GM12873 (cell line): ENCODE data around the gene ZAR1.

Source experiments
- CTCF ChIP-seq: IDR thresholded peaks from 2 replicates; pipeline ENCODE4 v1.5.1; 2012; ENCODE audit warnings: low read depth, mild to moderate bottlenecking, moderate library complexity, low read length, control low read depth; ENCODE audit not compliant: insufficient read depth; ENCODE audit errors: missing control alignments

Gene ZAR1

DNA sequence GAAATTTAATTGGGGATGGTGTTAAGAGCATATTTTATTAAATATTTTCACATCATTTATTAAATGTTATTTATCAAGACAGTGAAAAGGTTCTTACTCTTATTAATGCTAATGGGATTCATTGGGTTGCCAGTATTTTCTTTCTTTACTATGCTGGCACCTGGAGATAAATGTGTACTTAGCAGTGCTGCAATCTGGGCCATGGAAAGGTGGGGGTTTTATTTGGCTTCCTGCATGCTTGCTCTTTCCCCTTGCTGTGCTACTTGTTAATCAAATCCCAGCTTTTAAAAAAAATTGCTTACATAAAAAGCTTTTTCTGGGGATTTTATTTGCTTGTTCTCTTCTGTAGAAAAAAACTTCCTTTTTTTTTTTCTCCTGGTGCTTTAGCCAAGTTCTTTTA, 48.3 kb downstream of the ZAR1 start:
- TF ChIP-seq CTCF: no peak

GRCh38 chr4:48539597-48539996, 49.5 kb downstream of the ZAR1 start:
- no peak for TF ChIP-seq CTCF

GRCh38 chr4:48542888-48543287, 52.8 kb downstream of the ZAR1 start:
- TF ChIP-seq CTCF: no peak

DNA sequence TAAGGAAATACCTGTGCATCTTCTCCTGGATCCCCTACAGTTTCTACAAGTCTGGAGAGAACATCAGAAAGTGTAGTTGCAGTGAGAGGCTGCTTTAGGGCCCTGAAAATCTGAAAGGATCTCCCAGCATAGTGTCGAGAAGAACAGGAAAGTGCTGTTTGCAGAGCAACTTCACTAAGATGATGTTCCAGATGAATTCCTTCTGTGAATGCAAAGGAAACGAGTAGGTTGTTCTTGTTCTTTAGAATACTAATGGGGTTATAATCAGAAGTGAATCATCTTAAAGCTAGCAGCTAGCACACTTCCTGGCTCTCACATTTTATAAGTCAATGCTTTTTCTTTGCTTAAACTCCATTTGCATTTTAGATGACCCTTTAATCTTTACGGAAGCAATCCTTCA, 53.7 kb downstream of the ZAR1 start:
- no peak for TF ChIP-seq CTCF
